Measurements from ENCODE around the gene SCARB1. TPM values are rescaled to one million over a fixed set of nuclear protein-coding genes. Genes with fewer than 3 reads are reported as not detected.
A peak's percentile ranks its signal among the peaks of the same experiment; 100 is the strongest.

SCARB1 gene
- total and polyA plus RNA-seq, 2 of the 13 experiments (the other 11 are each of a cell fraction or from before 2014, with no cell fraction given): 63.4 to 160 TPM

DNA sequence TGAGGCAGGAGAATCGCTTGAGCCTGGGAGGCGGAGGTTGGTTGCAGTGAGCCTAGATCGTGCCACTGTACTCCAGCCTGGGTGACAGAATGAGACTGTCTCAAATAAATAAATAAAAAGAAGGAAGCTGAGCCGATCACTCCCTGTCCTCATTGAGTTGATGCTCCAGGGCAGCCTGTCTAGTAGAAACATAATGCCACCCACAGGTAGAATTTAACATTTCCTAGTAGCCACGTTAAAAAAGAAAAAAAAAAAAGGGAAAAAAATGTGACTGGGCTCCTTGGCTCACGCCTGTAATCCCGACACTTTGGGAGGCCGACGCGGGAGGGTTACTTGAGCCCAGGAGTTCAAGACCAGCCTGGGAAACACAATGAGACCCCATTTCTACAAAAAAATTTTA is 135.7 kb downstream of the SCARB1 start (continued):
- TF ChIP-seq, protein P1, sequence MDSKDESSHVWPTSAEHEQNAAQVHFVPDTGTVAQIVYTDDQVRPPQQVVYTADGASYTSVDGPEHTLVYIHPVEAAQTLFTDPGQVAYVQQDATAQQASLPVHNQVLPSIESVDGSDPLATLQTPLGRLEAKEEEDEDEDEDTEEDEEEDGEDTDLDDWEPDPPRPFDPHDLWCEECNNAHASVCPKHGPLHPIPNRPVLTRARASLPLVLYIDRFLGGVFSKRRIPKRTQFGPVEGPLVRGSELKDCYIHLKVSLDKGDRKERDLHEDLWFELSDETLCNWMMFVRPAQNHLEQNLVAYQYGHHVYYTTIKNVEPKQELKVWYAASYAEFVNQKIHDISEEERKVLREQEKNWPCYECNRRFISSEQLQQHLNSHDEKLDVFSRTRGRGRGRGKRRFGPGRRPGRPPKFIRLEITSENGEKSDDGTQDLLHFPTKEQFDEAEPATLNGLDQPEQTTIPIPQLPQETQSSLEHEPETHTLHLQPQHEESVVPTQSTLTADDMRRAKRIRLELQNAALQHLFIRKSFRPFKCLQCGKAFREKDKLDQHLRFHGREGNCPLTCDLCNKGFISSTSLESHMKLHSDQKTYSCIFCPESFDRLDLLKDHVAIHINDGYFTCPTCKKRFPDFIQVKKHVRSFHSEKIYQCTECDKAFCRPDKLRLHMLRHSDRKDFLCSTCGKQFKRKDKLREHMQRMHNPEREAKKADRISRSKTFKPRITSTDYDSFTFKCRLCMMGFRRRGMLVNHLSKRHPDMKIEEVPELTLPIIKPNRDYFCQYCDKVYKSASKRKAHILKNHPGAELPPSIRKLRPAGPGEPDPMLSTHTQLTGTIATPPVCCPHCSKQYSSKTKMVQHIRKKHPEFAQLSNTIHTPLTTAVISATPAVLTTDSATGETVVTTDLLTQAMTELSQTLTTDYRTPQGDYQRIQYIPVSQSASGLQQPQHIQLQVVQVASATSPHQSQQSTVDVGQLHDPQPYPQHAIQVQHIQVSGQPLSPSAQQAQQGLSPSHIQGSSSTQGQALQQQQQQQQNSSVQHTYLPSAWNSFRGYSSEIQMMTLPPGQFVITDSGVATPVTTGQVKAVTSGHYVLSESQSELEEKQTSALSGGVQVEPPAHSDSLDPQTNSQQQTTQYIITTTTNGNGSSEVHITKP (CRISPR knock-in tag; IDR thresholded peaks at IDR 0.05; ENCODE audit: low read depth): no peak
- no peak for TF ChIP-seq ZFP36L1 (CRISPR knock-in tag; IDR thresholded peaks at IDR 0.05)
- no peak for TF ChIP-seq IKZF4 (CRISPR knock-in tag; IDR thresholded peaks at IDR 0.05; ENCODE audit: borderline replicate concordance, low read depth, not compliant biosample characterization)
- no peak for TF ChIP-seq SMAD9 (CRISPR knock-in tag; IDR thresholded peaks at IDR 0.05)
- no peak for TF ChIP-seq RAD51 (IDR thresholded peaks at IDR 0.05; ENCODE audit: borderline replicate concordance)

DNA sequence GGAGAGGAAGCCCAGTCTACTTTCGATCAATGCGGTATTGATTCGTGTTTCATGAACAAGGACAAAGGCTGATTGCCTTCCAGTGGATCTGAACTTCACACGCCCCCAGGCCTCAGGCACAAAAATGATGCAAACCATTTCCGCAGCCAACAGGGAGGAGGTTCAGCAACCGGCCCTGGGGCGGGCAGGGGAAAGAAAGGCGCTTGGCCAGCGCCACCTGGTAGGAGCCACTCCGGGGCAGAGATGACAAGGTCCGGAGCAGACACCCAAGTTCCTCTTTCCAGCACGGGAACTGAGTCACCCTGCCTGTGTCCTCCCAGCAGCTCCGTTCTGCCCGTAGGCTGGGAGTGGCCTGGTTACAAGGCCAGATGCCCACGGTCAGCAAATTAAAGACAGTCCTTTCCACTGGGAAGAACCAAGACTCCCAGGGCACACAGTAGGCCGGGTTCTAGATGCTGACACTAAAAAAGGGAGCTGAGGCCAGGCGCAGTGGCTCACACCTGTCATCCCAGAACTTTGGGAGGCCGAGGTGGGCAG is 136.3 kb downstream of the SCARB1 start:
- peak; percentile 67 for DNase-seq (ENCODE audit: low spot score)
- peak; percentile 76 for ATAC-seq
- H2AFZ ChIP-seq (ENCODE audit: low read length): no peak overlapping the region
- H4K20me1 ChIP-seq (ENCODE audit: insufficient read depth, low read length): no peaks in the 10 kb centered on the region
- peaks cover 42% of the 10 kb centered on the region for H3K4me1 ChIP-seq (ENCODE audit: insufficient read depth, low read length)
- 20% methylated on average over 7 of the region's 18 CpGs for WGBS (ENCODE audit: low lambda C conversion rate)
- peak overlapping the region; percentile 53 for H3K4me2 ChIP-seq (ENCODE audit: low read depth, low read length)
- no peaks in the 10 kb centered on the region for H3K9me3 ChIP-seq (ENCODE audit: low read length)
- in situ Hi-C loops (cut with HindIII; ENCODE audit: extremely low pct_ligation_motif_present, low pct_unique_long_range_greater_than_20kb) (no loop called here), intact Hi-C loops (cut with micrococcal nuclease; ENCODE audit: unreplicated experiment) (no loop called here)
- no peaks in the 10 kb centered on the region for H3K36me3 ChIP-seq (replicated peaks in 1 of 2; ENCODE audit: control insufficient read depth in 1 of 2, insufficient read depth in 2 of 2, low read length in 2 of 2)
- ChIA-PET CTCF (ENCODE audit: low intra/inter-chr PET ratio, low total read pairs) (no interaction called here), POLR2A (no interaction called here)
- H3K79me2 ChIP-seq (ENCODE audit: insufficient read depth, low read length): no peaks in the 10 kb centered on the region
- H3K27me3 ChIP-seq (ENCODE audit: control insufficient read depth in 1 of 2, insufficient read depth in 2 of 2, low read length in 2 of 2): peaks cover 0 to 7% of the 10 kb centered on the region in 2 experiments; a peak in 3 of 5 replicates
- no TSS peak for BruUV-seq (replicated peaks)
- FAIRE-seq: no peak
- no peak overlapping the region for H3K27ac ChIP-seq (ENCODE audit: extremely low read length, insufficient read depth, low read length)
- H3K4me3 ChIP-seq (replicated peaks in 1 of 3; ENCODE audit: insufficient read depth in 1 of 3, low read depth in 2 of 3, low read length in 3 of 3): peak overlapping the region in 1 of 3 experiments; percentile 34; a peak in 4 of 6 replicates
- H3K9ac ChIP-seq (ENCODE audit: insufficient read depth, low read depth, low read length): no peak overlapping the region
- TF ChIP-seq, protein P2, sequence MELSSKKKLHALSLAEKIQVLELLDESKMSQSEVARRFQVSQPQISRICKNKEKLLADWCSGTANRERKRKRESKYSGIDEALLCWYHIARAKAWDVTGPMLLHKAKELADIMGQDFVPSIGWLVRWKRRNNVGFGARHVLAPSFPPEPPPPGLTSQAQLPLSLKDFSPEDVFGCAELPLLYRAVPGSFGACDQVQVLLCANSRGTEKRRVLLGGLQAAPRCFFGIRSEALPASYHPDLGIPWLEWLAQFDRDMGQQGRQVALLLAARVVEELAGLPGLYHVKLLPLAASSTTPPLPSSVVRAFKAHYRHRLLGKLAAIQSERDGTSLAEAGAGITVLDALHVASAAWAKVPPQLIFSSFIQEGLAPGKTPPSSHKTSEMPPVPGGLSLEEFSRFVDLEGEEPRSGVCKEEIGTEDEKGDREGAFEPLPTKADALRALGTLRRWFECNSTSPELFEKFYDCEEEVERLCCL (CRISPR knock-in tag; IDR thresholded peaks at IDR 0.05; ENCODE audit: borderline replicate concordance): no peak
- TF ChIP-seq, protein P3, sequence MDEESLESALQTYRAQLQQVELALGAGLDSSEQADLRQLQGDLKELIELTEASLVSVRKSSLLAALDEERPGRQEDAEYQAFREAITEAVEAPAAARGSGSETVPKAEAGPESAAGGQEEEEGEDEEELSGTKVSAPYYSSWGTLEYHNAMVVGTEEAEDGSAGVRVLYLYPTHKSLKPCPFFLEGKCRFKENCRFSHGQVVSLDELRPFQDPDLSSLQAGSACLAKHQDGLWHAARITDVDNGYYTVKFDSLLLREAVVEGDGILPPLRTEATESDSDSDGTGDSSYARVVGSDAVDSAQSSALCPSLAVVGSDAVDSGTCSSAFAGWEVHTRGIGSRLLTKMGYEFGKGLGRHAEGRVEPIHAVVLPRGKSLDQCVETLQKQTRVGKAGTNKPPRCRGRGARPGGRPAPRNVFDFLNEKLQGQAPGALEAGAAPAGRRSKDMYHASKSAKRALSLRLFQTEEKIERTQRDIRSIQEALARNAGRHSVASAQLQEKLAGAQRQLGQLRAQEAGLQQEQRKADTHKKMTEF (CRISPR knock-in tag; IDR thresholded peaks at IDR 0.05): 0 out of 2 replicates have a peak, but pooled peaks have one; percentile 24
- TF ChIP-seq, protein P4, sequence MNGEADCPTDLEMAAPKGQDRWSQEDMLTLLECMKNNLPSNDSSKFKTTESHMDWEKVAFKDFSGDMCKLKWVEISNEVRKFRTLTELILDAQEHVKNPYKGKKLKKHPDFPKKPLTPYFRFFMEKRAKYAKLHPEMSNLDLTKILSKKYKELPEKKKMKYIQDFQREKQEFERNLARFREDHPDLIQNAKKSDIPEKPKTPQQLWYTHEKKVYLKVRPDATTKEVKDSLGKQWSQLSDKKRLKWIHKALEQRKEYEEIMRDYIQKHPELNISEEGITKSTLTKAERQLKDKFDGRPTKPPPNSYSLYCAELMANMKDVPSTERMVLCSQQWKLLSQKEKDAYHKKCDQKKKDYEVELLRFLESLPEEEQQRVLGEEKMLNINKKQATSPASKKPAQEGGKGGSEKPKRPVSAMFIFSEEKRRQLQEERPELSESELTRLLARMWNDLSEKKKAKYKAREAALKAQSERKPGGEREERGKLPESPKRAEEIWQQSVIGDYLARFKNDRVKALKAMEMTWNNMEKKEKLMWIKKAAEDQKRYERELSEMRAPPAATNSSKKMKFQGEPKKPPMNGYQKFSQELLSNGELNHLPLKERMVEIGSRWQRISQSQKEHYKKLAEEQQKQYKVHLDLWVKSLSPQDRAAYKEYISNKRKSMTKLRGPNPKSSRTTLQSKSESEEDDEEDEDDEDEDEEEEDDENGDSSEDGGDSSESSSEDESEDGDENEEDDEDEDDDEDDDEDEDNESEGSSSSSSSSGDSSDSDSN (CRISPR knock-in tag; IDR thresholded peaks at IDR 0.05): peak; percentile 53; the same call in 1 of the 2 replicates
- TF ChIP-seq, protein P5, sequence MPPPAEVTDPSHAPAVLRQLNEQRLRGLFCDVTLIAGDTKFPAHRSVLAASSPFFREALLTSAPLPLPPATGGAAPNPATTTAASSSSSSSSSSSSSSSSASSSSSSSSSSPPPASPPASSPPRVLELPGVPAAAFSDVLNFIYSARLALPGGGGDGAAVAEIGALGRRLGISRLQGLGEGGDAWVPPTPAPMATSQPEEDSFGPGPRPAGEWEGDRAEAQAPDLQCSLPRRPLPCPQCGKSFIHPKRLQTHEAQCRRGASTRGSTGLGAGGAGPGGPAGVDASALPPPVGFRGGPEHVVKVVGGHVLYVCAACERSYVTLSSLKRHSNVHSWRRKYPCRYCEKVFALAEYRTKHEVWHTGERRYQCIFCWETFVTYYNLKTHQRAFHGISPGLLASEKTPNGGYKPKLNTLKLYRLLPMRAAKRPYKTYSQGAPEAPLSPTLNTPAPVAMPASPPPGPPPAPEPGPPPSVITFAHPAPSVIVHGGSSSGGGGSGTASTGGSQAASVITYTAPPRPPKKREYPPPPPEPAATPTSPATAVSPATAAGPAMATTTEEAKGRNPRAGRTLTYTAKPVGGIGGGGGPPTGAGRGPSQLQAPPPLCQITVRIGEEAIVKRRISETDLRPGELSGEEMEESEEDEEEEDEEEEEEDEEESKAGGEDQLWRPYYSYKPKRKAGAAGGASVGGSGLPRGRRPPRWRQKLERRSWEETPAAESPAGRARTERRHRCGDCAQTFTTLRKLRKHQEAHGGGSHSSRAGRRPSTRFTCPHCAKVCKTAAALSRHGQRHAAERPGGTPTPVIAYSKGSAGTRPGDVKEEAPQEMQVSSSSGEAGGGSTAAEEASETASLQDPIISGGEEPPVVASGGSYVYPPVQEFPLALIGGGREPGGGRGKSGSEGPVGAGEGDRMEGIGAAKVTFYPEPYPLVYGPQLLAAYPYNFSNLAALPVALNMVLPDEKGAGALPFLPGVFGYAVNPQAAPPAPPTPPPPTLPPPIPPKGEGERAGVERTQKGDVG (CRISPR knock-in tag; IDR thresholded peaks at IDR 0.05; ENCODE audit: borderline replicate concordance): no peak
